ENCODE data around the gene DMGDH. TPM values are rescaled to one million over a fixed set of nuclear protein-coding genes. Genes with fewer than 3 reads are reported as not detected.

Gene DMGDH
- total RNA-seq, 1 donor from 2014 or later: 3.1 TPM

DNA sequence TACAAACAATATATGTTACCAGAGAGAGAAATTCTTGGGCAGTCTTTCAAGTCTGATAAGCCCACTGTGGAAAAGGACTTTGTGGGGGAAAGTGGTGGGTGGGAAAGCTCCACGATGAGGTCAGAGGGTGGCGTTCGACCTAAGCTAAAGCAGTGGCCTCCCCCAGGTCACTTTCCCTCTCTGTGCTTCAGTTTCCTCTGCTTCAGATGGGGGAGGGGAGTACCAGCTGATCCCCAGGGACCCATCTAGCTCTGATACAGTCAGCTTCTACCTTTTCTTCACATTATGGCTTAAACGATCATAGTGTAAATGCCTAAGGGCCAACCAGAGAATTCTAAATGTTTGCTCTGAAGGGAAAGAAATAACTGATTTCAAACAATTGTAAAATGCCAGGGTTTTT, 47.7 kb downstream of the DMGDH start:
- Histone ChIP-seq H3K36me3 (ENCODE audit: control insufficient read depth in 3 of 3, insufficient read depth in 3 of 3, low read length in 3 of 3) (no peaks in the 10 kb centered on the region), H3K4me3 (ENCODE audit: low read length in 3 of 3) (no peak overlapping the region), H3K27ac (ENCODE audit: low read depth, low read length) (no peak overlapping the region), H3K9me3 (ENCODE audit: control insufficient read depth in 3 of 3, low read length in 3 of 3) (no peaks in the 10 kb centered on the region), H3K9ac (ENCODE audit: low read depth in 1 of 3, low read length in 3 of 3) (no peak overlapping the region), H3K27me3 (ENCODE audit: control insufficient read depth in 3 of 3, insufficient read depth in 3 of 3, low read length in 3 of 3) (no peaks in the 10 kb centered on the region), H3K4me1 (ENCODE audit: control insufficient read depth in 3 of 3, insufficient read depth in 3 of 3, low read length in 3 of 3) (peaks cover 0 to 4% (median 3%) of the 10 kb centered on the region in 3 donors)

DNA sequence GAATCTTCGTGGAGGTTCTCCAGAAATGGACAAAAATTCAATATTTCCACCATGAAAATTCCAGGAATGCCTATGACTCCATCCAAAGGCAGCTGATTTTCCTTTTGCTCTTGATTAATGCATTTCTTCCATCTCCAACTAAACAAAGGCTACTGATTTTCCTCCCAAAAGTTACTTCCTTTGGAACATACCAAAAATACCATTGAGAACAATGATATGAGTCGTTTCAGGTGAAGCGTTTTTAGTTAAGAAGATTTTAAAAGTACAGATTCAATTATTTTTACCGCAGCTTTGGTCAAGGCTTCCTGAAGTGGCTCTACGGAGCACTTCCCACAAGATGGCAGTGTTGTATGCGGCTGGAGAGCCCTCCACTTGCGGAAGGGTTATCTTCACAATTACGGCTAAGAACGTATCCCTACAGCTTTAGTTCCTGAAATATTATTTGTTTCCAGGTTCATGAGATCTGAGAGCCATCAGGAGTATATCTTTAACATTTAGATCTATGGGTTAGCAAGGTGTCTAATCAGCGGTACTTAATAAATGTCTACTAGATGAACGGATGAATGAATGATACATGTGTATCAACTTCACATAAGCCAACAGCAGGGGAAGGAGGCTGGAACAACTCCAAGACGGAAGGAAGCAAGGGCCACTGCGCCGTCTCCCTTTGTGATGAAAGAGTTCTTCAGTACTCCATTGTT, 48.5 kb downstream of the DMGDH start:
- no peak overlapping the region for H3K27ac ChIP-seq (ENCODE audit: low read depth, low read length)
- H3K9ac ChIP-seq (ENCODE audit: low read depth in 1 of 3, low read length in 3 of 3): no peak overlapping the region
- peak overlapping the region in 2 of 3 donors; percentile 27 to 48 for H3K4me3 ChIP-seq (ENCODE audit: low read length in 3 of 3)

DNA sequence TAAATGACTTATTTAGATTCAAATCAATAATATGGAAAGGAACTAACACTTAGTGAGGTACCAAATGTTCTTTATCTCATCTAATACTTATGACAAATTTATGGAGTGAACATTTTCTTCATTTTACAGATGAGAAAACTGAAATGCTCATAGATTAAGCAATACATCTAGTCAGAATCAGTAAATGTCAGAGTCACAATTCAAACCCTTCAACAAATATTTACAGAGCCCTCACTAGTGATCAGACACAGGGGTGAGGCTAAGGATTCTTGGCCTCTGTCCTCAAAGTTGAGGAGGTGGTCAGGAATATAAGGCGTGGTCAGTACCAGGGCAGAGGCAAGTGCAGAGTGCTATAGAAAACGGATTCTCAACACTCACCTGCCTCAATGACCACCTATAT, 54.8 kb downstream of the DMGDH start:
- H3K27ac ChIP-seq (ENCODE audit: low read depth, low read length): no peak overlapping the region
- H3K4me1 ChIP-seq (ENCODE audit: control insufficient read depth in 3 of 3, insufficient read depth in 3 of 3, low read length in 3 of 3): no peaks in the 10 kb centered on the region
- H3K9ac ChIP-seq (ENCODE audit: low read depth in 1 of 3, low read length in 3 of 3): no peak overlapping the region
- H3K4me3 ChIP-seq (ENCODE audit: low read length in 3 of 3): no peak overlapping the region
- H3K9me3 ChIP-seq (ENCODE audit: control insufficient read depth in 3 of 3, low read length in 3 of 3): no peaks in the 10 kb centered on the region
- H3K36me3 ChIP-seq (ENCODE audit: control insufficient read depth in 3 of 3, insufficient read depth in 3 of 3, low read length in 3 of 3): no peaks in the 10 kb centered on the region
- no peaks in the 10 kb centered on the region for H3K27me3 ChIP-seq (ENCODE audit: control insufficient read depth in 3 of 3, insufficient read depth in 3 of 3, low read length in 3 of 3)

More for the DNA sequence above, 48.5 kb downstream of the DMGDH start:
- no peaks in the 10 kb centered on the region for H3K27me3 ChIP-seq (ENCODE audit: control insufficient read depth in 3 of 3, insufficient read depth in 3 of 3, low read length in 3 of 3)
- peaks cover 0 to 4% (median 3%) of the 10 kb centered on the region in 3 donors for H3K4me1 ChIP-seq (ENCODE audit: control insufficient read depth in 3 of 3, insufficient read depth in 3 of 3, low read length in 3 of 3)
- no peaks in the 10 kb centered on the region for H3K36me3 ChIP-seq (ENCODE audit: control insufficient read depth in 3 of 3, insufficient read depth in 3 of 3, low read length in 3 of 3)
- no peaks in the 10 kb centered on the region for H3K9me3 ChIP-seq (ENCODE audit: control insufficient read depth in 3 of 3, low read length in 3 of 3)

DNA sequence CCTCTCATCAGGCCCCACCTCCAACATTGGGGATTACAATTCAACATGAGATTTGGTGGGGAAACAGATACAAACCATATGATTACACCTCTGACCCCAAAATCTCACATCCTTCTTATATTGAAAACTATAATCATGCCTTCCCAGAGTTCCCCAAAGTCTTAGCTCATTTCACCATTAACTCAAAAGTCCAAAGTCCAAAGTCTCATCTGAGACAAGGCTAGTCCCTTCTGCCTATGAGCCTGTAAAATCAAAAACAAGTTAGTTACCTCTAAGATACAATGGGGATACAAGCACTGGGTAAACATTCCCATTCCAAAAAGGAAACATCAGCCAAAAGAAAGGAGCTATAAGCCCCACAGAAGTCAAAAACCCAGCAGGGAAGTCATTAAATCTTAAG, 57.6 kb downstream of the DMGDH start:
- H3K36me3 ChIP-seq (ENCODE audit: control insufficient read depth in 3 of 3, insufficient read depth in 3 of 3, low read length in 3 of 3): no peaks in the 10 kb centered on the region
- H3K4me3 ChIP-seq (ENCODE audit: low read length in 3 of 3): no peak overlapping the region
- H3K4me1 ChIP-seq (ENCODE audit: control insufficient read depth in 3 of 3, insufficient read depth in 3 of 3, low read length in 3 of 3): no peaks in the 10 kb centered on the region
- H3K9ac ChIP-seq (ENCODE audit: low read depth in 1 of 3, low read length in 3 of 3): no peak overlapping the region
- H3K9me3 ChIP-seq (ENCODE audit: control insufficient read depth in 3 of 3, low read length in 3 of 3): no peaks in the 10 kb centered on the region
- no peak overlapping the region for H3K27ac ChIP-seq (ENCODE audit: low read depth, low read length)
- H3K27me3 ChIP-seq (ENCODE audit: control insufficient read depth in 3 of 3, insufficient read depth in 3 of 3, low read length in 3 of 3): no peaks in the 10 kb centered on the region

DNA sequence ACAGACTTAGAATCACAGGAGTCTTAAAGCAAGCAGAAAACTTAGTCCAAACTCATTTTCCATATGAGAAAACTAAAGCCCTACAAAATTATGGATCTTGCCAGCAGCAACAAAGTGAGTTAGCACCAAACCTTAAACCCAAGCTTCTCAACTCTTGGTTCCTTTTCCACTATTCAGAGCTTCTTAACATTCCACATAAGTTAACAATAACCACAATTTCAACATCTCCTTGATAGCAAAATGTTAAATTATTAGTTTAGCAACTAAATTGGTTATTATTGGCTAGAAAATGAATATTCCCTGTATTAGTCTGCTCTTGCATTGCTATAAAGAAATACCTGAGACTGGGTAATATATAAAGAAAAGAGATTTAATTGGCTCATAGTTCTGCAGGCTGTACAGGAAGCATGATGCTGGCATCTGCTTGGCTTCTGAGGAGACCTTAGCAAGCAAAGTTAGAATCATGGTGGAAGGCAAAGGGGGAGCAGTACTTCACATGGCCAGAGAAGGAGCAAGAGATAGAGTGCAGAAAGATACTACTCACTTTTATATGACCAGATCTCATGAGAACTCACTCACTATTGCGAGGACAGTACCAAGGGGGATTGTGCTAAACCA, 58.1 kb downstream of the DMGDH start:
- Histone ChIP-seq H3K4me3 (ENCODE audit: low read length in 3 of 3) (no peak overlapping the region), H3K27me3 (ENCODE audit: control insufficient read depth in 3 of 3, insufficient read depth in 3 of 3, low read length in 3 of 3) (no peaks in the 10 kb centered on the region), H3K36me3 (ENCODE audit: control insufficient read depth in 3 of 3, insufficient read depth in 3 of 3, low read length in 3 of 3) (no peaks in the 10 kb centered on the region), H3K9me3 (ENCODE audit: control insufficient read depth in 3 of 3, low read length in 3 of 3) (no peaks in the 10 kb centered on the region), H3K4me1 (ENCODE audit: control insufficient read depth in 3 of 3, insufficient read depth in 3 of 3, low read length in 3 of 3) (no peaks in the 10 kb centered on the region), H3K9ac (ENCODE audit: low read depth in 1 of 3, low read length in 3 of 3) (no peak overlapping the region), H3K27ac (ENCODE audit: low read depth, low read length) (no peak overlapping the region)

DNA sequence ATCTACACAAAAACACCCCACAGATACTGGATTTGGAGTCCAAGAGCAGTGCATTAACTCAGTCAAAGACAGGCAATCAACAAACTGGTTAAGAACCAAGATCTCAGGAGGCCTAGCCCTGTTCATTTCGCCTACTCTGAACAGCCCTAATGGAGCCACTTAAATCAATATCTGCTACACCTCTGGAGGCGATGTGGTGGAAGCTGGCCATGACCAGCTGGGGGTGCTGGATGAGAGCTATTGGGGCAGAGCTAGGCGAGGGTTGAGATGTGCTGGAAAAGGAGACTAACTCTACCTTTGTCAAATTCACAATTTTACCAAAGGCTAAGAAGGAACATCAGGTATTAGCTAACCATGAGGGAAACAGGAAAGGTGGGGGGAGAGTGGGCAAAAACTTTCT, 61.1 kb downstream of the DMGDH start:
- Histone ChIP-seq H3K27ac (ENCODE audit: low read depth, low read length) (no peak overlapping the region), H3K4me3 (ENCODE audit: low read length in 3 of 3) (no peak overlapping the region), H3K27me3 (ENCODE audit: control insufficient read depth in 3 of 3, insufficient read depth in 3 of 3, low read length in 3 of 3) (no peaks in the 10 kb centered on the region), H3K4me1 (ENCODE audit: control insufficient read depth in 3 of 3, insufficient read depth in 3 of 3, low read length in 3 of 3) (no peaks in the 10 kb centered on the region), H3K36me3 (ENCODE audit: control insufficient read depth in 3 of 3, insufficient read depth in 3 of 3, low read length in 3 of 3) (no peaks in the 10 kb centered on the region), H3K9ac (ENCODE audit: low read depth in 1 of 3, low read length in 3 of 3) (no peak overlapping the region), H3K9me3 (ENCODE audit: control insufficient read depth in 3 of 3, low read length in 3 of 3) (no peaks in the 10 kb centered on the region)

DNA sequence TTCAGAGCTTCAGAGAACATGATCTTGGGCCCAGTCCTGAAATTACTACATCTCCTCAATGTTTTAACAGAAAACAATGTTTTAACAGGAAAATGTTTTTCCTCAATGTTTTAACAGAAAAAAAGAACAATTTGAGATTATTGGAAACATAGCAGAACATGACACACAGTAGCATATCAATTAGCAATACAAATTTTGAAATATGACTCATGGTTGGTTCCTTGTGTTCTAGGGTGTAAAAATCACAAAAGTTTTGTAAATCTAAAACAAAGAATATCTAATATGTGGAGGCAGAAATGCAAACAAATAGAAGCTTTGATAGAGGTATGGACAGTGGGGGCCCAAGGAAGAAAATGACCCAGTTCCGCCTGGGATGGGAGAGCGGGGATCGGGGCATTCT, 61.6 kb downstream of the DMGDH start:
- no peaks in the 10 kb centered on the region for H3K36me3 ChIP-seq (ENCODE audit: control insufficient read depth in 3 of 3, insufficient read depth in 3 of 3, low read length in 3 of 3)
- H3K27me3 ChIP-seq (ENCODE audit: control insufficient read depth in 3 of 3, insufficient read depth in 3 of 3, low read length in 3 of 3): no peaks in the 10 kb centered on the region
- no peak overlapping the region for H3K4me3 ChIP-seq (ENCODE audit: low read length in 3 of 3)
- H3K9ac ChIP-seq (ENCODE audit: low read depth in 1 of 3, low read length in 3 of 3): no peak overlapping the region
- H3K9me3 ChIP-seq (ENCODE audit: control insufficient read depth in 3 of 3, low read length in 3 of 3): no peaks in the 10 kb centered on the region
- H3K27ac ChIP-seq (ENCODE audit: low read depth, low read length): no peak overlapping the region
- H3K4me1 ChIP-seq (ENCODE audit: control insufficient read depth in 3 of 3, insufficient read depth in 3 of 3, low read length in 3 of 3): no peaks in the 10 kb centered on the region

DNA sequence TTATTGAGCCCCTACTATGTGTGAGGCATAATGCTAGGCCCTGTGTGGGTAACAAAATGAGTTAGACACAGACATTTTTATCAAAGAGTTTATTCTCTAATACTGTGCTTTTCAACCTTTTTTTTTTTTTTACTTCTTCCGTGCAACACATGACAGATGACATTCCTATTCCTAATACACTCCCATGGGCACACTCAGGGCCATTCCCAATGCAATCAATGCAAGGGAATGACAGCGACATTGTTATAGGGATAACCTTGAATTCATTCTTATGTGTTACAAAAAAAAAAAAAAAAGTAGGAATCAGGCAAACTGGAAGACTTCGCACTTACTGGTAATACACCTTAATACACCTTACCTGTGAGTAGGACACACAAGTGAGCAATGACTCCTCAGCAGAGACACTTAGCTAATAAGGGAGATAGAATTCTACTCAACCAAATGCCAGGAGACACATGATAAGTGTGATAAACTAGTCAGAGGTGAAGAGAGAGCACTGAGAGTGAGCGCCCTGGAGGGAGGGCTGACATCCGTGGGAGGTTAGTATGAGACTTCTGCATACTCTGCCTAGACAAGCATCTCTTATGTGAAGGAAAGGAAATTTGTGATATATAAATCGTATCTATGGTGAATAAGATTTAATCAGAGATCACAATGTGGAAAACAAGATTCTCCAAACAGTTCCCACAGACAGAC, 63.4 kb downstream of the DMGDH start:
- Histone ChIP-seq H3K4me1 (ENCODE audit: control insufficient read depth in 3 of 3, insufficient read depth in 3 of 3, low read length in 3 of 3) (no peaks in the 10 kb centered on the region), H3K4me3 (ENCODE audit: low read length in 3 of 3) (no peak overlapping the region), H3K27me3 (ENCODE audit: control insufficient read depth in 3 of 3, insufficient read depth in 3 of 3, low read length in 3 of 3) (no peaks in the 10 kb centered on the region), H3K9ac (ENCODE audit: low read depth in 1 of 3, low read length in 3 of 3) (no peak overlapping the region), H3K27ac (ENCODE audit: low read depth, low read length) (no peak overlapping the region), H3K9me3 (ENCODE audit: control insufficient read depth in 3 of 3, low read length in 3 of 3) (no peaks in the 10 kb centered on the region), H3K36me3 (ENCODE audit: control insufficient read depth in 3 of 3, insufficient read depth in 3 of 3, low read length in 3 of 3) (no peaks in the 10 kb centered on the region)

DNA sequence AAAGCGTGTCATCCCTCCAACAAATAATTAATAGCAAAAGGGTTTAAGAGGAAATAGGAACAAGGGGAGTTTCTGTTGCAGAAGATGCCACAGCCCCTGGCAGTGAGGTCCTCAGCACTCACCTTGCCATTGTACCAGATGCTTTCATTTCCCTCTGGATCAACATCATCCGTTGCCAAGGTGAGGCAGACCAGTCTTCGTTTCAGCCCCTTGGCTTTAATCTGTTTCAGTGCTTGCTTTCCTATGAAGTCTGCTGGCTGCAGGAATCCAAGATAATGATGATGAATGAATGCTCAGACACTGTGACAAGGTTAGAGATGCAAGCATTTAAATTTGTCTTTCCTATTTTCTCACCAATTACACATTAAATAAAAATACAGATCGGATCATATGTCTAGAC, 64.3 kb downstream of the DMGDH start:
- H3K4me1 ChIP-seq (ENCODE audit: control insufficient read depth in 3 of 3, insufficient read depth in 3 of 3, low read length in 3 of 3): no peaks in the 10 kb centered on the region
- H3K27me3 ChIP-seq (ENCODE audit: control insufficient read depth in 3 of 3, insufficient read depth in 3 of 3, low read length in 3 of 3): no peaks in the 10 kb centered on the region
- no peaks in the 10 kb centered on the region for H3K9me3 ChIP-seq (ENCODE audit: control insufficient read depth in 3 of 3, low read length in 3 of 3)
- no peak overlapping the region for H3K9ac ChIP-seq (ENCODE audit: low read depth in 1 of 3, low read length in 3 of 3)
- no peak overlapping the region for H3K27ac ChIP-seq (ENCODE audit: low read depth, low read length)
- no peaks in the 10 kb centered on the region for H3K36me3 ChIP-seq (ENCODE audit: control insufficient read depth in 3 of 3, insufficient read depth in 3 of 3, low read length in 3 of 3)
- no peak overlapping the region for H3K4me3 ChIP-seq (ENCODE audit: low read length in 3 of 3)

DNA sequence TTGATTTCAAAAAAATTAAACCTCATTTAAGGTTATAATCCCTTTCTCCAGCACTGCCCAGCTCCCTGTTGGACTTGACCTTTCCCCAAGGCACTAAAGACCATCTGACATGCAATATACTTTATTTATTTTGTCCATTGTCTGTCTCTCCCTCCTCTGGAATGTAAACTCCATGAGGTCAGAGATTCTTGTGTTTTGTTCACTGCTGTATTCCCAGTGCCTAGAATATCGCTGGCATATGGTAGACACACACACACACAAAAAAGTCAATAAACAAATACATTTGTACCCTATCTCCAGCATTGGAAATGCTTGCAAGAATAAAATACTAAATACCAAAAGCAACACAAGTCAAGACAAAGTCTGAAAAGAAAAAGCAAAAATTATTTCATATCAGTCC, 67.1 kb downstream of the DMGDH start:
- H3K9ac ChIP-seq (ENCODE audit: low read depth in 1 of 3, low read length in 3 of 3): no peak overlapping the region
- H3K27ac ChIP-seq (ENCODE audit: low read depth, low read length): no peak overlapping the region
- no peaks in the 10 kb centered on the region for H3K4me1 ChIP-seq (ENCODE audit: control insufficient read depth in 3 of 3, insufficient read depth in 3 of 3, low read length in 3 of 3)

More for the DNA sequence above, 67.1 kb downstream of the DMGDH start:
- Histone ChIP-seq H3K9me3 (ENCODE audit: control insufficient read depth in 3 of 3, low read length in 3 of 3) (no peaks in the 10 kb centered on the region), H3K4me3 (ENCODE audit: low read length in 3 of 3) (no peak overlapping the region), H3K27me3 (ENCODE audit: control insufficient read depth in 3 of 3, insufficient read depth in 3 of 3, low read length in 3 of 3) (no peaks in the 10 kb centered on the region), H3K36me3 (ENCODE audit: control insufficient read depth in 3 of 3, insufficient read depth in 3 of 3, low read length in 3 of 3) (no peaks in the 10 kb centered on the region)
